DMS53 treated with DMSO at 0.1 percent for 48 hours (cell line): ENCODE results near the gene CARHSP1.
"Not testable (repeated sequence)": the region's sequence is repeated elsewhere in the genome, so short reads cannot be mapped to it uniquely, and the experiment has no call there.

Experiments used
- DNase-seq: peaks from one replicate; lab custom pipeline; 2025; ENCODE audit not compliant: unreplicated experiment; lab: John Stamatoyannopoulos, UW

Gene CARHSP1

DNA sequence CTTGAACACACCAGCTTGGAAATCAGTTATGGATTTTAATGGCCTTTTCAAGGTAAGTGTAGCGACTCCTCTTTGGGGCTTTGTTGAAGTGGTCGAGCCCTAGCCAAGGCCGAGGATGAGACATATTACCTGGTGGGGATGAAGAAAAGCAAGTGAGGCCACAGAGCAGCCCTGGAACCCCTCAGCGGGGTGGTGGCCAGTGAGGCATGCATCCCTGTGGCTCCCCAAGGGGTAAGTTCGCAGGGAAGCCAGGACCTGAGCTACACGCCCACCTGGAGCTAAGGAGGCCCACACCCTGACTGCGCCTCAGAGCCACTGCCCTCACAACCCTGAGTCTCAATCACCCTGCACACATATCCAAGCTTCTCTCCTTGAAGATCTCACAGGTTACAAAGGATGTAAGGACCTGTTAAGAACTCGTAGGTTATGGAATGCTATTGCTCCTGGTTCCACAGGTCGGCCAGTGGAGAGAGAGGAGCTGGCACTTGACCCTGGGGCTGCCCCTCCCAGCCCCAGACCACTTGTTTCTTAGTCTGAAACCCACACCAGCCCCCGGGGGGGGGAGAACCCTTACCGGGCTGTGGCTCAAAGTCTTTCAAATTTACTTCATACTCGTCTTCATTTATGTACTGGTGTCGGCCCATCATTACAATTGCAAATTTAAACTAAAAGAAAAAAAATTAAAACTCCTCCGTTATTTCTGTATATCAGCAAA is 25.3 kb upstream of the CARHSP1 start:
- no peak for DNase-seq

DNA sequence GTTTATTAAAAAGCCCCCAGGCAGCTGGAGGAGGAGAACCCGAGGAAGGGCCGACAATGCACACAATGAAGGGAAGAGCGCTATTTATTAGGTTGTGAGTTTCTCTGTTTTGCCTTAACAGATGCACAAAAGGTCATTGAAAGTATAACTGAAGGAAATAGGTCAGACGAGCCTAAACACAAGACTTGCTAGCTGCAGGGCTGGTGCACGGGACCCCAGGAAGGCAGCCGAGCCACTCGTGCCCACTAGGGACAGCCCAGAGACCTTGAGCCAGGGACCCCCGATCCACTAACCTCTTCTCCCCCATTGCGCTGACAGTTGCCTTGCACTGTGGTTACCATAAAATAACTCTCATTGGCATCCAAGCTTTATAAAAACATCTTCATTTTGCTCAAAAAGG is 24.6 kb upstream of the CARHSP1 start:
- DNase-seq, result no peak

DNA sequence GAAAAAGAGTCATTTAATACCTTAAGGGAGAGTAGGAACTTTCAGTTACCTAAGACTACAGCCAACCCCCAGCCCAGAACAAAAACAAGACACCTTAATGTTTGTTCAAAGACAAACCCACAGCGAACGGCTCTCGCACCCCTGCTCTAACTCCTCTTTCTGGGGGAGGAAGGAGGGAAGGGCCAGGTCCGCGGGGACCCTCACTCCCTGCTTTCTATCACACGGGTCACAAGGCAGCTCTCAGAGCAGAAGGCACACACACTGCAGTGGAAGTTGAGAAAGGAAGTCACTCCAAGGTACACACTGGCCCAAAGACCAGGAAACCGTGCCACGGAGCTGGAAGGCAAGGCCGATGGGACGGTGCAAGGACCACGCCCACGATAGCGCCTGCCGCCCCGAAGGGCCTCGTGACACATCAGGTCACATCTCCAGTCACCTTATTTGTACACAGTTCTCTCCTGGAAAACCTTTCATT is 23.3 kb upstream of the CARHSP1 start:
- no peak for DNase-seq

DNA sequence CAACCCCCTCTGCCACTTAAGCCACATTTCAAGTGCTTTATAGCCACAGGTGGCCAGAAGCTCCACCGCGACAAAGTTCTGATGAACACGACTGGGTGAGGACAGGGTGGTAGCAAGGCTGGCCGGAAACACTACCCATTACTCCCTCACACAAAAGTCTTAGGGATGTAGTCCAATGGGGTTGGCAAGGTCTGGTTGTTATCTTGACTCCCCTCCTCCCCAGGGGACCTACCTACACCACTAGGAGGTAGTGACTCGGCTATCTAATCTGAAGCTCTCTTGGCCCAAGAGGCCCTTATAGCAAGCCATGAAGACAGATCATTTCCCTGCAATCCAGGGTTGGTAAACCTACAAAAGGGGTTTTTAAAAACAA is 21.7 kb upstream of the CARHSP1 start:
- no peak for DNase-seq

DNA sequence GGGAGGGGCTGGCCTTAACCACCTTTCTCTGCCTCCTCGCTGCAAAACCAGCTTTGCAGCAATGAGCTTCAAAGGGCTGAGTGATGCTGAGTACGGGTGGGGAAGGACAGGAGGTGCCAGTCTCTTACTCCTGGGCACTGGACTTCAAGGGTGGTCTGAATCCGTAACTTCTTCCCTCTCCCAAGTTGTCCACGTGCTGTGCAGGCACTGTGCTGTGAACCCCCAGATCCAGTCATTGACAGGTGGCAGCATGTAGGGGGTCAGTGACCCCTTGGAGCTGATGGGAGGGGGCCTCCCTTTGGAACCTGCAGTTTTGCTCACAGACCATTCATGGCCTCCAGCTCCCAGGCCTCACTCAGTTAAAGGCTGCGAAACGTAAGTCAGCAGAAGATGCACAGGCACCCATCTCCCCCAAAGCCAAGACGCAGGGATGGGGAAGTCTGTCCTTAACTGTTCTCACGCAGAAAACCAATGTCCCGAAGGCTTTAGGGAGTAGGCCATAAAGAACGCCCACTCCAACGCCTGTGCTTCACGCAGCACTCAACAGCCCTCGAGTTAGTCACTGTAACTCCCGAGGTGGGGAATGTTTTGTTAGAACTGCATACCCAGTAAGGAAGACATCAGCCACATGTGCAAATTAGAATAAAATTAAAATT is 21.2 kb upstream of the CARHSP1 start:
- no peak for DNase-seq

DNA sequence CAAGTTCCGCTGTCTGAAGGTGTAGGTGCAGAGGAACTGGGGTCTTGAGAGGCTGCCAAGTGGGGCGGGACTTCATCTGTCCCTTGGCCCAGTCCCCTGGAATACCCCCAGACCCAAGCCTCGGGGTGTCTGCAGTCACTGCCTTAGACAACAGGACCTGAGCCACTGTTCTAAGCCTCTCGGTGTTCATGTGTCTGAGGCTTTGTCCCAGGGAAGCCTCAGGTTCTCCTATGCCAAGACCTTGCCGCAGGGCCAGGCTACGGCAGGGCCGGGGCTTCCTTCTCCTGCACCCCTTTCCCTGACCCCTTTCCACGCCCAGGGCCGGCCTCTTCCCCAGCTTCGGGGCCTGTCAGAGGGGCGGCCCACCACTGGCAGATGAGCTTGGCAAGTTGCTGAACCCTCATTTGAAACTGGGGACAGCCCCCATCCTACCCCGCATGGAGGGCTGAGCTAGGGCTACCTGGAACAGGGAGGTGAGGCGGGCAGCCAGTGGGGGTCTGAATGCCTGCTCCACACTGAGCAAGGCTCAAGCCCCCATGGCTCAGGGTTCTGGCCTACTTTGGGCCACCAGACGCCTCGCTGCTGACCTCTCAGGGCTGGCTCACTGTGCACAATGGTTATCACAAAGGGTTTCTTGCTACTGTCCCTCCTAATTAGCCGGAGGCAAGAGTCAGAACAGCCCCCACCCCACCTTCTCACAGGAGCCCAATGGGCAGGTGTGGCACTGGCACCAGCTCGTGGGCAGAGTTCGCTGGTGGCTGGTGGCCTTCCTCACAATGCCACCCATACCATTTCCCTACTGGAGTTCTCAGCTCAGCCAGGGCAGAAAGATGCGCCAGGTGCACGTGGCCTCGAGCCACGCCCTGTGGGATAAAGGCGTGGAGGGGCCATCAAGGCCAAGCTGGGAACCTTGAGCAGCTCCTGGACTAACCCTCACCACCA is 20.4 kb upstream of the CARHSP1 start:
- DNase-seq, result no peak

DNA sequence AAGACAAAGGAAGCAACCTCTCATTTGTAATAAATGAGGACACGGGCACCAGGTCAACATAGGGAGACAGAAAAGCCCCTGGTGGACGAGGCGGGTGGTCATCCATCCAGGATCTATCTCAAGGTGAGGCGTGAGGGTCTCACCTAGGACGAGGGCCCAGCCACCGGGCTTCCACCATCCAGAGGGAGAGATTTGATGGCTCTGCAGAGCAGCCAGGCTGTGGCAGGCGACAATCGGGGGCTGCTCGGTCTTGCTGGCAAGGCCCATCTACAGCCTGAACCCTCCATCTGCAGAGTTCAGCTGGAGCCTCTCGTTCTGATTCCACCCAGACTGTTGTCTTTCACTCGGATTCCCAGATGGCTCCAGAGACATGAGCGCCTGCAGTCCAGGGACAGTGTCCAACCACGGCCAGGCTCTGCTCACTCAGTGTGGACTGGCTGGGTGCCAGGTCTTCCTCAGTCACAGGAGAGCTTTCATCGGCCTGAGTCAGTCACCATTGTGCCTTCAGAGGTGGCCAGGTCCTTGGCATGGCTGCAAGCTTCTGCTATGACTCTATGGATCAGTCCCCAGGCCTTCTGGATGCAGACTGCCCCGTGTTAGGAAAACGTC is 19.2 kb upstream of the CARHSP1 start:
- DNase-seq, result no peak

DNA sequence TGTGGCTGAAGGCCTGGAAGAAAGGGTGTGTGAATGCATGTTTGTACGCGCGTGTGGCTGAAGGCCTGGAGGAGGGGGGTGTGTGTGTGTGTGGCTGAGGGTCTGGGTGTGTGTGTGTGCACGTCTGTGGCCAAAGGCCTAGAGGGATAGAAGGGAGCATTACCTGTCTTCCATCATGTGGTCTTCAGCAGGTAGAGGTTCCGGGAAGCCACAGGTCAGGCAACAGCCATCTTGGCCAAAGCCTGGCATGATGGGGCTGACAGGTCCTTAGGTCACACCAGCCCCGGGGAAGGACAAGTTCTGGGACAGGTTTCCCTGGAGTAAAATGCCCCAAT is 18.6 kb upstream of the CARHSP1 start:
- no peak for DNase-seq

DNA sequence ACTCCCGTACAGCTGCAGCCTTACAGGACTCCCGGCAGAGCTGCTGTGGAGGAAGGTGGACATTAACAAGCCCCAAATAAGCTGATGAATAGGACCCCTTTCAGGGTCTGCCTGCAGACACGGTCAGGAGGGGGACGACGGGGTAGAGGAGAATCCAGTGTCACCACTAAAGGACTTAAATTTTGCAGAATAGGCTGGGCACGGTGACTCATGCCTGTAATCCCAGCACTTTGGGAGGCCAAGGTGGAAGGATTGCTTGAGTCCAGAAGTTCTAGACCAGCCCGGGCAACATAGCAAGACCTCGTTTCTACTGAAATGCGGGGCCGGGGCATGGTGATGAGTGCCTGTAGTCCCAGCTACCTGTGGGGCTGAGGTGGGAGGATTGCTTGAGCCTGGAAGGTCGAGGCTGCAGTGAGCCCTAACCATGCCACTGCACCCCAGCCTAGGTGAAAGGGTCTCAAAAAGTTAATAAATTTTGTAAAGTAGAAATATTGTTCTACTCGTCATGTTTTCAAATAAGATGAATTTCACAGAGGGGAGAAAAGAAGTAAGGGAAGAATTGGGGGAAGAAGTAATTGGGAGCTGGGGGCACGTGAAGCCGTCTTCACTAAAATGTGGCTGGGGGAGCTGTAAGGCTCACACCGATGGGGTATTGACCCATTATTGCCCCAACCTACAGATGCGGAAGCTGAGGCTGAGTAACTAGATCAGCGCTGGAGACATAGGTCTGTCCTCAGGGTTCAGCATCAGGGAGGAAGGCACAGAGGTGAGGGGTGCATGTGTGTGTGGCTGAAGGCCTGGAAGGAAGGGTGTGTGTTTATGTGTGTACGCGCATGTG is 18.0 kb upstream of the CARHSP1 start:
- DNase-seq, result no peak

DNA sequence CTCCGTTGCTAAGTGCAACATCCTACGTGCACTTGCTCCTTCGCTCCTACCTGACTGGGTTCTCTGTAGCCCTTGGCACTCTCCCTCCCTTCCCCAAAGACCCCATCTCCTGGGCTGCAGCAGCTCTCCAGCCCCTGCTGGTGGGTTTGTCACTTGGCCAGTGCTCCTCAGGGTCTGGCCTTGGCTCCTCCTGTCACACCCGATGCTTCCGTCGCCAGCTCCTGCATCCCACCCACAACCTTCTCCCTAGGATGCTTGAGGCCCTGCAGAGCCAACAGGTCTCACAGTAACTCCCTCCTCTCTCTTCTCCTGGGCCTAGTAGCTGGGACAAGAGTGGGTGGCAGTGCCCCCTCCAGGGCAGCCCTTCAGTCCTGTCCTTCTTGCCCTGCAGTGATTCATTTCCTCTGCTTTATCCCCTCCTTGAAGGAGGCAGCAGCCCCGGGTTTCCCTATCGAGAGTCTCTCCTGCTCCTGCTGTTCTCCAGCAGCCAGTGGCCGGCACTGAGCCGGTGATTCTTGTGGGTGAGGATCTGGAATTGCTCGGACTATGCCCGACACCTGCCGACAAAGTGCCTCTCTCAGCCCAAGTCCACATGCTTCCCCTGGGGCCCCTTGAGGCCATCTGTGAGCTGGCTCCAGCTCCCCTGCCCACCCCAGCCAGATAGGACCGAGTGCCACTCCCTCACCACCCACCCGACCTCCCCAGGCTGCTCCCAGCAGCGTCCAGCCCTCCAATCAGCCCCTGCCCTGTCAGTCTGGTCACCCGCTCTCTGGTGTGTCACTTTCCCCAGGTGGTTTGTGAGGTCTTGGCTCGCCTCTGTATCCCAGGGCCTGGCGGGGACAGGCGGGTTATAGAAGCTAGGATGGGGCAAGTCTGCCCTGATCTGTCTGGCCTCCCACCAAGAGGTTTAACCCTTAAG is 17.1 kb upstream of the CARHSP1 start:
- DNase-seq, result peak; percentile 45

DNA sequence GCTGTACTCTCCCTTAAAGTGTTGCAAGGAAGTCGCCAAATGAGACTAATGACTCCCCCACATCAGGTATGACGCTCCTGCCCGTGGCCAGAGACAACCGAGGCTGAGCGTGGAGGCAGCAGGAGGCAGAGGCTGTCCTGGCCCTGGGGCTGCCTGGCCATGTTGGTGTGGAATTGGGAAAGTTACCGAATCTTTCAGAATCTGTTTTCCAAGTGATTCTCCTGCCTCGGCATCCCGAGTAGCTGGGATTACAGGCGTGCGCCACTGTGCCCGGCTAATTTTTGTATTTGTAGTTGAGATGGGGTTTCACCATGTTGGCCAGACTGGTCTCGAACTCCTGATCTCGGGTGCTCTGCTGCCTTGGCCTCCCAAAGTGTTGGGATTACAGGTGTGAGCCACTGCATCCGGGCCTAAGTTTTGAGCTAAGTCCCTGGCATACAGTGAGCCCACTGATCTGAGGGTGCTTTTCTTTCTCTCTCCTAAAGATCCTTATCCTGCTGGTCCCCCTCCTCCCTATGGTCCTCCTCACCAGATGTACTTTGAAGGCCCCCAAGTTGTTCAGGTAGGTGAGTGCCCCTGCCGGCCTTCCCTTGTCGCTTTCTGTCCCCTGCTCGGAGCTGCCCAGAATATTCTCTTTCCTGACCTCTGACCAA is 14.0 kb upstream of the CARHSP1 start:
- no peak for DNase-seq

DNA sequence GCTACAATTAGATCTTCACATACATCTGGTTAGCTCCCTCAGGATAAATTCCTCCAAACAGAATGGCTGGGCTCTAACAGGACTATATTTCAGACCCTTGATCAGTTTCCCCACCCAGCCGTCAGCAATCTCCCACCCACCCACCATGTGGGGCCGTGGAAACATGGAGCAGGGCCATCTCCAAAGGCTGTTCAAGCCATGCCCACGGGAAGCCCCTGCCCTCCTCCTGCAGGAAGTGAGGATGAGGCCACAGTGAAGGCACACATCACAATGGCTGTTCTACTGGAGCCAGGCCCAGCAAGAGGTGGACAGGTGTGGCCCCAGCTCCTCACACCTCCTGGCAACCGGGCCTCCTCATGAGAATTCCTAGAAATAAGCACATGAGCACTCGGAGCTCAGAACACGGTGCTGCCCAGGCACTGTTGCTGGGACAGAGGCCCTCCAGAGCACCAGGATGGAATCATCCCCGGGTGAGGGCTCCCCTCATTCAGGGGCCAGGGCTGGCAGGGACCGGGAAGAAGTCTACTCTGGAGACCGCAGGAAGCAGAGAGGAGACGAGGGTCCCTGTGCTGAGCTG is 13.3 kb upstream of the CARHSP1 start, which contains the start of gene LITAFD:
Gene LITAFD, plus strand, starts transcription at position 311 of the 577 bp plus-strand sequence. CDS start 2,005 bp downstream, outside the sequence.
- DNase-seq, result no peak

DNA sequence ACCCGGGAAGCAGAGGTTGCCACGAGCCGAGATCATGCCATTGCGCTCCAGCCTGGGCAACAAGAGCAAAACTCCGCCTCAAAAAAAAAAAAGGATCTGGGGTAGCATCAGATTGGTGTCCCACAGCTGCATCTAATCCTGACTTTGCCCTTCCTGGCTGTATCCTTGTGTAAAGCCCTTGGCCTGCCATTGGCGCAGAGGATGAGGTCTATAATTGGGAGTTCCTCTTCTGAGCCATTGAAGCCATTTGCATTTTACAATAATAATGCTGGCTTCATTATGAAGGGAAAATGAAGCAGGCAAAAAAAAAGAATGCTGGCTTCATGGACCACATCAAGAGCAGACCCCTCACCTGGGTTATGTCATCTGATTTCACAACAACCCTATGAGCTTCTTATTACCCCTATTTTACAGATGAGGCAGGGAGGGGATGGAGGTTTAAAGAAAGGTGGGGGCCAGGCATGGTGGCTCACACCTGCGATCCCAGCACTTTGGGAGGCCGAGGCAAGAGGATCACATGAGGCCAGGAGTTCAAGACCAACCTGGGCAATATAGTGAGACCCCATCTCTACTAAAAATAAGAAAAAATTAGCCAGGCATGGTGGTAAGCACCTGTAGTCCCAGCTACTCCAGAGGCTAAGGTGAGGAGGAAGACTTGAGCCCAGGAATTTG is 12.2 kb upstream of the CARHSP1 start:
- no peak for DNase-seq

DNA sequence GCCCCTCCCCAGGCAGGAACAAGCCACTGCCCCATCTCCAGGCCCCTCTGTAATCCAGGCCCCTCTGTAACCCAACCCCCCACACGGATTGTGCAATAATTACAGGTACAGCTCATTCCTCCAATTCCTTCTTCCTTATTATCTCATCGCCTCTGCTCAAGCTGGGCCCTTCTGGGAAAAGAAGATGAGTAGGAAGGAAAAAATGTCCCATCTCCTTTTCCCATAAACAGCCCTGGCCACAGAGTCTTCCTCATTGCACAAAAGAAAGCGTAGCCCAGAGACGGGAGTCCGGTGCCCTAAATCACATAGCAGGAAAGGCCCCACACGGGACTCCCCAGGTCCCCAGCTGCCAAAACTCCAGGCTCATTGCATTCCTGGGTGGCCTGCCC is 9.7 kb upstream of the CARHSP1 start:
- no peak for DNase-seq

DNA sequence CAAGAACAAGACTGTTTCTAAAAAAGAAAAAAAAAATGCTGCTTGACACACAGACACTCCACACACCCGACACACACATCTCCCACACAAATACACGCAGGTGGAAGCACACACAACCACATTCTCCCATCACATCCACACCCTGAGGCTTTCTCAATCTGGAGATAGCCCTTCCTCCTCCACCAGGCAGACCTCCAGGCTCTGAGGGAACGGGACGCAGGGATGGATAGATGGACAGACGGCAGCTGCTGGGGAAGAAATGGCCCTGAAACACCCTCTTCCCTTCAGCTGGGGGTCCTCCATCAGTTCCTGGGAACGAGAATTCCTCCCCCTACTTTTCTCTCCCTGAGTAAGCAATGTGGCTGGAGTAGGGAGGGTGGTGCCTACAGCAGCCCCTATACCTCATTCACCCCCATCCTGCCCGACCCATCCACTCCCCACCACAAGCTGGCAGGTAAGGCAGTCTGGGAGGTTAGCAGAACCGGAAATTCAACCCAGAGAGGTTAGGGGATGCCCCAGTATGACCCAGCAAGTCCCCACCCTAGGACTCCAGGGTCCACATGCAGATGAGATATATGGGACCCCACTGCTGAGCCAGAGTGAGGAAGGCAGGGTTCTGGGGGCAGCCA is 9.2 kb upstream of the CARHSP1 start:
- DNase-seq, result no peak

DNA sequence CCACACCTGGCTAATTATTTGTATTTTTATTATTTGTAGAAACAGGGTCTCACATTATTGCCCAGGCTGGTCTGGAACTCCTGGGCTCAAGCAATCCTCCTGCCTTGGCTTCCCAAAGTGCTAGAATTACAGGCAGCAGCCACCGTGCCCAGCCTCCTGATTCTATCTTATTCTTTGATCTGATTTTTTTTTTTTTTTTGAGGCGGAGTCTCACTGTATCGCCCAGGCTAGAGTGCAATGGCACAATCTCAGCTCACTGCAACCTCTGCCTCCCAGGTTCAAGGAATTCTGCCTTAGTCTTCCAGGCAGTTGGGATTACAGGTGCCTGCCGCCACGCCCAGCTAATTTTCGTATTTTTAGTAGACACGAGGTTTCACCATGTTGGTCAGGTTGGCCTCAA is 6.5 kb upstream of the CARHSP1 start:
- DNase-seq, result not testable (repeated sequence)

DNA sequence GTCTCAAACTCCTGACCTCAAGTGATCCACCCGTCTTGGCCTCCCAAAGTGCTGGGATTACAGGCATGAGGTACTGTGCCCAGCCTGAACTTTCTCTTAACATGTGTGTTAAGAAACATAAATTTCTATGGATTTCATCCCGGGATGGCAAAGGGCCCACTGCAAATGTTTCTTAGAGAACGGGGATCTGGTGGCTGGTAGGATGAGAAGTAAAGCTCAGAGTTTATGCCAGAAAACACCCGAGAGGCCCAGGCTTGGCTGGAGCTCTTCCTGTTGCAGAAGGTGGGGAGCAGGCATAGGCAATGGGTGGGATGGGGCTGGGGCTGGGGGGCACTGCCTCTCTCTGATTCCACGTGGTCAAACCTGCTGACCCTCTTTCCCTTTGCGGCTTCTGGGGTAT is 5.6 kb upstream of the CARHSP1 start:
- DNase-seq, result no peak

DNA sequence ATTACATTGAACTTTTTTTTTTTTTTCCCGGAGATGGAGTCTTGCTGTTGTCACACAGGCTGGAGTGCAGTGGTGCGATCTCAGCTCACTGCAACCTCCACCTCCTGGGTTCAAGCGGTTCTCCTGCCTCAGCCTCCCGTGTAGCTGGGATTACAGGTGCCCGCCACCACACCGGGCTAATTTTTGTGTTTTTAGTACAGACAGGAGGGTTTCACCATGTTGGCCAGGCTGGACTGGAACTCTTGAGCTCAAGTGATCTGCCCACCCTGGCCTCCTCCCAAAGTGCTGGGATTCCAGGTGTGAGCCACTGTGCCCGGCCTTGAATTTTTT is 5.0 kb upstream of the CARHSP1 start:
- DNase-seq, result not testable (repeated sequence)
